Retina (tissue), 1 donor: ENCODE data around the gene TESK1.
"Not testable (repeated sequence)": the region's sequence is repeated elsewhere in the genome, so short reads cannot be mapped to it uniquely, and the experiment has no call there.

Source experiments
- DNase-seq: peaks from one replicate; pipeline ENCODE4 v3.0.0-alpha.2; 2016

Gene TESK1

DNA sequence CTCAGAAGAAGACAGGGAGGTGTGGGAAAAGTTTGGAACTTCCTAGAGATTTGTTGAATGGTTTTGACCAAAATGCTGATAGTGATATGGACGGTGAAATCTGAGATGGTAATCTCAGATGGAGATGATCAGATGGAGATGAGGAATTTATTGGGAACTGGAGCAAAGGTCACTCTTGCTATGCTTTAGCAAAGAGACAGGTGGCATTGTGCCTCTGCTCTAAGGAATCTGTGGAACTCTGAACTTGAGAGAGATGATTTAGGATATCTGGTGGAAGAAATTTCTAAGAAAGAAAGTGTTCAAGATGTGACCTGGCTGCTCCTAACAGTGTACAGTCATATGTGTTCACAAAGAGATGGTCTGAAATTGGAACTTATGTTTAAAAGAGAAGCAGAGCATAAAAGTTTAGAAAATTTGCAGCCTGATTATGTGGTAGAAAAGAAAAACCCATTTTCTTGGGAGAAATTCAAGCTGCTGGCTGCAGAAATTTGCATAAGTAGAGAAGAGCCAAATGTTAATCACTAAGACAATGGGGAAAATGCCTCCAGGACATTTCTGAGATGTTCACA, 25.3 kb upstream of the TESK1 start:
- DNase-seq = not testable (repeated sequence)

DNA sequence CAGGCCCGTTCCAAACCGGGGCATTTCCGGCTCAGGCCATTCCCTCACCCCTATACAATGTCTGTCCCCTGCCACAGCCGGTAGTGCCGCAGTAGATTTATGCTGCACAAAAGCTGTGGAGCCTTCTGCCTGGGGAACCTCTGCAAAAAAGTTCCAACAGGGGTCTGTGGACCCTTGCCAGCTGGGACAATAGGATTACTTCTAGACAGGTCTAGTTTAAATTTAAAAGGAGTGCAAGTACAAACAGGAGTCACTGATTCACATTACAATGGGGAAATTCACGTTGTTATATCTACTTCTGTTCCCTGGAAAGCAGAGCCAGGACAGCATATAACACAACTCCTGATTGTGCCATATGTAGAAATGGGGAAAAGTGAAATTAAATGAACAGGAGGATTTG, 21.5 kb upstream of the TESK1 start:
- not testable (repeated sequence) for DNase-seq

- not testable (repeated sequence) for DNase-seq
These were observed 20.4 kb upstream of the TESK1 start for GRCh38 chr9:35584681-35585080.

GRCh38 chr9:35588506-35588905, 16.6 kb upstream of the TESK1 start:
- not testable (repeated sequence) for DNase-seq

DNA sequence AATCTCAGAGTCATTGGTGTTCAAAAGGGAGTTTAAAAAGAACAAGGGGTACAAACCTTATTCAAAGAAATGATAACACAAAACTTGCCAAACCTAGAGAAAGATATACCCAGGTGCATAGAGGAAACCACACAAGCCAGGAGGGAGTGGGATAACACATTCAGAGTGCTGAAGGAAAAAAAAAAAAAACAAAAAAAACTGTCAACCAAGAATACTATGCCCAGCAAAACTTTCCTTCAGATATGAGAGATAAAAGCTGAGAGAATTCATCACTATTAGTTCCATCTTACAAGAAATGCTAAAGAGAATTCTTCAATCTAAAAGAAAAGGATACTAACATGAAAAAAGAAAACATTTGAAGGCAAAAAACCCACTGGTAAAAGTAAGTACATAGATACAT, 11.5 kb upstream of the TESK1 start:
- no peak for DNase-seq

DNA sequence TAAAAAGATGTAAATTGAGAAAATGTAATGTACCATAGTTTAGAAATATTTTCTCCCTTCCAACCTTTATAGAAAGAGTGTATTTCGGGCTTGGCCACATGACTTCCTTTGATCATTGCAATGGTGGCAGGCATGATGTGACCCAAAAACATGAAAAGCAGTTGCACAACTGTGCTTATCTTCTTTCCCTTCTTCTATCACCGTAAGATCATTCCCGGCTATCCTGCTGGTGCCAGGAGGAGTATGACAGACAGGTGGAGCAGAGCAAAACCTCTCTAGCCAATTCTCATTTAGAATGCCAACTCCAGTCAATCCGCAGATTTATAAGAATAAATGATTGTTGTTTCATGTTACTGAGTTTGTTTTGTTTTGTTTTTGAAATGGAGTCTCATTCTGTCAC, 10.6 kb upstream of the TESK1 start:
- no peak for DNase-seq

DNA sequence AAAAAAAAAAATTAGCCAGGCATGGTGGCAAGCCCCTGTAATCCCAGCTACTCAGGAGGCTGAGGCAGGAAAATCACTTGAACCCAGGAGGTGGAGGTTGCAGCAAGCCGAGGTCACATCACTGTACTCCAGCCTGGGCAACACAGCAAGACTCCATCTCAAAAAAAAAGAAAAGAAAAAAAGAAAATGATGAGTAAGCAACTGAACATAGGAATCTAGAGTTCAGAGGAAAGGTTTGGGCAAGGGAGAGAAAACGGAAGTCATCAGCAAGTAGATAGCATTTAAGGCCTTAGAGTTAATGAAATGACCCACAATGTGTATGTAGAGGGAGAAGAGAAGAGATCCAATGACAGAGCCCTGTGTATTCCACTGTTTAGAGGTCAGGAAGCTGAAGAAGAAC, 8.2 kb upstream of the TESK1 start:
- DNase-seq = not testable (repeated sequence)

DNA sequence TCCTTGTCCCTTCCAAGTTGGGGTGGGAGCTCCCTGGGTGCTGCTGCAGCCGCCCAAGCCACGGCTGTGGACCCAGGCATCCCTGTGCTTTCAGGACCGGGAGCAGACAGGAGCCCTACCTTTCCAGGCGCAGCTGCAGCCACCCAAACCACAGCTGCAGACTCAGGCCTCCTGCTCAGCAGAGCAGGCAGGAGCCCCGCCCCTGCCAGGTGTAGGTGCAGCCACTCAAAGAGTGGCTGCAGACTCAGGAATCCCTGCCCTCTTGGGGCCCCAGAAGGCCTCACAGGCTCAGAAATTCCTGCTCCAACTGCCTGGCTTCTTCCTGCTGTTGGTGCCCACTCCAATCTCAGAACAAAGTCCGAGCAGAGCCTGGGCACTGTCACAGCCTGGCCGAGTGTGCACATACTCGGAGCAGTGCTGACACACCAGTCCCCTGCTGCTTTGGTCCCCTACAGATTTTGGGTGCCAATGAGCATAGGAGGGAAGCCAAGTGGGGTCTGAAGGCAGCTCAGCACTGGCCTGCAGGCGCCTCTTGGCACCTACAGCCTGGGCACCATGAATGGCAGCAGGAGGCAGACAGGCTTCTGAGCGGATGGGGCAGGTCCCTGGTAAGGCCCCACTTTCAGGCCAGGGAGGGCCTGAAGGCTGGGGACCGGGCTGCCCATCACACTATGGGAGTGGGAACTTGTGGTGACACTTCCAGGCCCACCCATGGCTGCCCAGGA, 6.0 kb upstream of the TESK1 start:
- no peak for DNase-seq

DNA sequence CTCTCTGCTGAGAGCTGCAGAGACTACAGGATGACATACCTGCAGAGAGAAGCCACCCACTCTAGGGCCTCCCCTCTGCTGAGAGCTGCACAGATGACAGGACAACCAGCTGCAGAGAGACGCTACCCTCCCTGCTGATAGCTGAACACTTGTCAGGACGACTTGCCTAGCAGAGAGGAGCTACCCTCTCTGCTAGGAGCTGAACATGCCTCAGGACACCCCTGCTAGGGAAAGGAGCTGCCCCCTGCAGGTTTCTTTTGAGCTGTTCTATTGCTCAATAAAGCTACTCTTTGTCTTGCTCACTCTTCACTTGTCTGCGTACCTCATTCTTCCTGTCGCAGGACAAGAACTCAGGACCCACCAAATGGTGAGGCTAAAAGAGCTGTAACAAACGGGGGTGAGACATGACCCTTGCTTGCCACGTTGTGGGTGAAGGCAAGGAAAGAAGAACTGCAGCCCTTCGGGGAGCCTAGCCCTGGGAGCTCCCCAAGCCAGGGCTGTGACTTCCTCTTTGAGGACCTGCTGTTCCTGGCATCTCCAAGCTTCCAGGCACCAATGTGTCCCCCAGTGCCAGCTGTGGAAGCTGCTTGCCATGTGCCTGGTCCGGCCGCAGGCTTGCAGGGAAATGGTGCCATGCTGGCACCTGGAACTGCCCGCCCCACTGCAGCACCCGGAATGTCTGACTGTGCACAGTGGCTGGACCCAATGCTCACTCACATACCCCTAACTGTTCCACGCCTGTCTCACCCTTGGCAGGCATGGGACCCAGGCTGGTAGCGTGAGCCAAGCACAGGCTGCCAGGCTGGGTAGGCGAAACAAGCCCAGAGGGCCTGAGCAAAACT, 5.1 kb upstream of the TESK1 start:
- no peak for DNase-seq

DNA sequence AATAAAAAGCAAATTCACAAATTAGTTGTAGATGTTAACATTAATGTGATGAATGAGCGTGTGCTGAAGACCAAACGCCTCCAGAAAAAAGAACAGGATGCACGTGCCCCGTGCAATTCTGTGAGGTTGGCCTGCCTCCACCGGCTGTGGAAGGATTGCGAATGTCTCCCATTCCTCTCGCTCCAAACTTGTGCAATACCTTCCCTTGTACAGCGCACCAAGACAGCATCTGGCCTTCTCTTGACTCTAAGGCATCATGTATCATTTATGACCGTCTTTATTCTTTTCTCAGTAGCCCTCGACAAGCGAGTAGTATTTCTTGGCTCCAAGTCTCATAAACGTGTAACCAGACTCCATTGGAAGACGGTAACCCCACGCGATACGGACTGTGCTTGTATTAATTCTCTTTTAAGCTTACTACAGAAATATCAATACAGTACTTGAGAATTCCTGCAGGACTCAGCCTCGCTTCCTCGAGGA, 1.5 kb upstream of the TESK1 start:
- no peak for DNase-seq

- DNase-seq = peak; percentile 99
These were observed 980 bp upstream of the TESK1 start for GRCh38 chr9:35603986-35604577.

- DNase-seq = peak; percentile 56
These were observed 482 bp downstream of the TESK1 start for GRCh38 chr9:35605351-35606137.

- DNase-seq = no peak
These were observed 1.1 kb downstream of the TESK1 start for GRCh38 chr9:35606138-35606504.

- DNase-seq = no peak
These were observed 1.7 kb downstream of the TESK1 start for GRCh38 chr9:35606726-35607125.

DNA sequence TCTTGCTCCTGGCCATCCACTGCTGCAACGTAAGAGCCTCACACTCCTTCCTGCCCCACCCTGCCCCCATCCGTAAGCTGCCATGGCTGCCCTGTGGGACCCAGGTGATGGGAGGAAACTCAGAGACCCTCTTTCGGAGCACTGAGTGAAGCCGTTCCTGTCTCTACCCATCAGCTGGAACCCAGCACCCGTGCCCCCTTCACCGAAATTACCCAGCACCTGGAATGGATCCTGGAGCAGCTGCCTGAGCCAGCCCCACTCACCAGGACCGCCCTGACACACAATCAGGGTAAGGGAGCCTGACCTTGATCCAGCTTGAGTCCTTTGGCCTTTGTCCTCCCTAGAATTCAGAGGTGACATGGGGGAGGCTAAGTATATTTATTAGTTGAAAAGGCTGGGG, 3.2 kb downstream of the TESK1 start:
- DNase-seq = no peak

DNA sequence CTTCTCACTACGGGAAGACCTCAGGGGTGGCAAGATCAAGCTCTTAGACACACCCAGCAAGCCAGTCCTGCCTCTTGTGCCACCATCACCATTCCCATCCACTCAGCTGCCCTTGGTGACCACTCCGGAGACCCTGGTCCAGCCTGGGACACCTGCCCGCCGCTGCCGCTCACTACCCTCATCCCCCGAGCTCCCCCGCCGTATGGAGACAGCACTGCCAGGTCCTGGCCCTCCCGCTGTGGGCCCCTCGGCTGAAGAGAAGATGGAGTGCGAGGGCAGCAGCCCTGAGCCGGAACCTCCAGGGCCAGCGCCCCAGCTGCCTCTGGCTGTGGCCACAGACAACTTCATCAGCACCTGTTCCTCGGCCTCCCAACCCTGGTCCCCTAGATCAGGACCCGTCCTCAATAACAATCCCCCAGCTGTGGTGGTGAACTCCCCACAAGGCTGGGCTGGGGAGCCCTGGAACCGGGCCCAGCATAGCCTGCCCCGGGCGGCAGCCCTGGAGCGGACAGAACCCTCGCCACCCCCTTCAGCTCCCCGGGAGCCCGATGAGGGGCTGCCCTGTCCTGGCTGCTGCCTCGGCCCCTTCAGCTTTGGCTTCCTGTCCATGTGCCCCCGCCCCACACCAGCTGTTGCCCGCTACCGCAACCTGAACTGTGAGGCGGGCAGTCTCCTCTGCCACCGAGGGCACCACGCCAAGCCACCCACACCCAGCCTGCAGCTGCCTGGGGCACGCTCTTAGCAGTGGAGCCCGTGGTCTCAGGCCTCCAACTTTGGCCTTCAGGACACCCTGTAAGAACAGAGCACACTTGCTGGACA, 4.1 kb downstream of the TESK1 start:
- DNase-seq = no peak

DNA sequence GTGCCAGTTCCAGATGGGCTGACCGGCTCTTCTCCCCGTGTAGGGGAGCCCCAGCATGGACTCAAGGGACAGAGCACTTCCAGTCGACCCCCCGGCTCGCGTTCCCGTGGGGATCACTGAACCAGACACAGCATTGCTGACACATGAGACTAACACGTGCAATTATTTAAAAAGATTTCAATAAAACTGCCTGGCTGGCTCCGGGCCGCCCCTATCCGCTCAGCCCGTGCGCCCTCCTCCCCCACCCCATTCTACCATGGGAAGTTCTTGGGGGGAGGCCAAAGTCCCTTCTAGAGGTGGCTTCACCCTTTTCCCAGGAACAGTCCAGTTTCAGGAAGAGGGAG, 4.7 kb downstream of the TESK1 start:
- DNase-seq = no peak

DNA sequence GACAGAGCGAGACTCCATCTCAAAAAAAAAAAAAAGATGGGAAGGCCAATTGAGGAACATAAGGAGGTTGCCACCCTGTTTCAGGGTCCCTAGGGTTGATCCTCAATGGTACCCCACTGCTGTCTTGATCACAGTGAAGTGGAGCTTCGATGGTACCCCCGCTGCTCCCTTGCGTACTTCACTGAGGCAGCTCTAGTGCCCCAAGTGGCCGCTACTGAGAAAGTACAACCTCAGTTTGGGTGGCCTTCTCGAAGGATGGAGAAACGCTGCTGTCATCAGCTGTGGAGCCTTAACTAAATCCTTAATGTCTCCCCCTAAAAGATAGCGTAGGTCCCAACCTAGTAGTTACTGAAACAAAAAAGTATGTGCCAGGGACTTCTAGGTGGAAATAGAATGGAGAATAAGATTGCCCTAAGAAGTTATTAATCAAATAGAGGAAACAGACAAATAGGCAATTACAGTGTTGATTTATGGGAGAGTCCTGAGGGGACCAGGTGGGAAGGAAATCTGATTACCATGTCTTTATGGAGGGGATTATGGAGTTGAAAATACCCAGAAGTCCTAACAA, 6.3 kb downstream of the TESK1 start:
- DNase-seq = peak; percentile 30

DNA sequence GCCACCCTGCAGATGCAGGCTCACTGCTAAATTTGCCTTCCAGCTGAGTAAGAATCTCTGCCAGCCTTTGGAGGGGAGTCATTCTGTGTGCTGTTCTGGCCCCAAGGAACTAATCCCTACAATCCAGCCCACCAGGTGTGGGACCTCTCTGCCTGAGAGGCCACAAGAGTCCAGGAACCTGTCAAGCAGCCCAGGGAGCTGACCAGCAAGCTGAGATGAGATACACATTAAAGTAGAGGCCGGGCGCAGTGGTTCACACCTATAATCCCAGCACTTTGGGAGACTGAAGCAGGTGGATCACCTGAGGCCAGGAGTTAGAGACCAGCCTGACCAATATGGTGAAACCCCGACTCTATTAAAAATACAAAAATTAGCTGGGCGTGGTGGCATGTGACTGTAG, 7.0 kb downstream of the TESK1 start:
- DNase-seq = not testable (repeated sequence)

DNA sequence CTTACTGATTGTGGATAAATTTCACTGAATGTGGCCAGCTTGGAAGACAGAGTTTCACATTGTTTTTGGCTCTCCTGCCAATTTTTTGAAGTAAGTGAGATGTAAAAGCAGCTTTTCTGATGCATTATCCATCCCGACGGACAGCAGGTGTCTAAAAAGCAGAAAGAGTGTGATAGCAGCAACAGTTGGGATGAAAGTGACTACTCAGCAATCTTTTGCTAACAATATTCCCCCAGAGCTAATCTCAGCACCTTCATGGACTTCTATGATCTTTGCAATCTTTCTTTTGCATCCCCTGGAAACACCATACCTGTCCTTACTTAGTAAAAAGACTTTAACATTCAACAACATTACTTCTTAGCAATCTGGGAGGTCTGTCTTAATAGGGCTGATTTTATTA, 7.8 kb downstream of the TESK1 start:
- no peak for DNase-seq

DNA sequence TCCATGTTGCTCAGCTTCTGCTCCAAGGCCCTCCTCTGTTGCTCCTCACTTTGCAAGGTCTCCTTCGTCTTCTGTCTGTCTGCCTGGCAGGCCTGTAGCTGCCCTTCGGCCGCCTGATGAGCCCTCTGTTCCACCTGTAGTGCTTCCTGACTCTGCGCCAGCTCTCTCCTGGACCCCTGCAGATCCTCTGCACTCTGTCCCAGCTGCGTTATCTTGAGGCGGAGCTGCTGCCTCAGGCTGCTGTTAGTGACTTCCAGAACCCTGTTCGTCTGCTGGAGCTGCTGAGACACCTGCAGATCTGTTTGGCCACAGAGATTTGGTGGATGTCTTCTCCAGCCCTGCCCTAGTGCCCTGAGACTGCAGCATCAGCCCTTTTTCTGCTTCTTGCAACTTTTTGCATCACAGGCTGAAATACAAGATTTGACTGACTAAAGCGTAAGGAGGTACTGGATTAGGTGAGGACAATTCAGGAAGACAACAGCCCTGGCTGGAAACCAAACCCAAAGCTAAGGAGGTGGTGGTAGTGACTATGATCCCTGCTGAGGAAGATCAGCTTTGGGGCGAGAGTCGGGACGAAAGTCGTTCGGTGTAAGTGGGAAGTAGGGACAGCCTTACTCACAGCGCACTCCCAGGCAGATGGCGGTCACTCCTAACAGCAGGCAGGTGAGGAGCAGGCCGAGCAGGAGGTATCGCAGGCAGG, 11.1 kb downstream of the TESK1 start:
- DNase-seq = peak; percentile 11
